SJSA1 (cell line): ENCODE results near the gene CST7. TPM values are rescaled to one million over a fixed set of nuclear protein-coding genes. Genes with fewer than 3 reads are reported as not detected.

Experiments used
- DNase-seq, 2 experiments: peaks; one replicate each; pipeline ENCODE4 v3.0.0-alpha.2; 2015 to 2020; ENCODE audit warnings: low spot score in 2 of 2, low read depth in 1 of 2
- H3K27ac ChIP-seq: fragments of 250-450 bp; sonication (Bioruptor Pico); 2 replicates; pipeline ENCODE4 v1.5.1; 2020; ENCODE audit warnings: mild to moderate bottlenecking, moderate library complexity
- H3K27me3 ChIP-seq: fragments of 250-450 bp; sonication (Bioruptor Pico); replicated peaks from 2 replicates; pipeline ENCODE4 v1.5.1; 2020; ENCODE audit warnings: mild to moderate bottlenecking, moderate library complexity
- H3K36me3 ChIP-seq: fragments of 250-450 bp; sonication (Bioruptor Pico); 2 replicates; pipeline ENCODE4 v1.5.1; 2020; ENCODE audit warnings: mild to moderate bottlenecking
- H3K4me1 ChIP-seq: fragments of 250-450 bp; sonication (Bioruptor Pico); replicated peaks from 2 replicates; pipeline ENCODE4 v1.6.1; 2021; ENCODE audit warnings: mild to moderate bottlenecking
- H3K4me3 ChIP-seq: fragments of 250-450 bp; sonication (Bioruptor Pico); 2 replicates; pipeline ENCODE4 v1.5.1; 2020; ENCODE audit warnings: mild to moderate bottlenecking
- H3K9me3 ChIP-seq: fragments of 250-450 bp; sonication (Bioruptor Pico); replicated peaks from 2 replicates; pipeline ENCODE4 v1.5.1; 2020; ENCODE audit warnings: mild to moderate bottlenecking
- total RNA-seq: library from RNA; depleted of rRNA; stranded (reverse); fragments of >200 nt; shearing (Covaris generic); gene quantifications from 2 replicates; pipeline ENCODE4 v1.2.3, GENCODE V29; 2014

Gene CST7
- total RNA-seq, 1 experiment from 2014 or later = not detected

DNA sequence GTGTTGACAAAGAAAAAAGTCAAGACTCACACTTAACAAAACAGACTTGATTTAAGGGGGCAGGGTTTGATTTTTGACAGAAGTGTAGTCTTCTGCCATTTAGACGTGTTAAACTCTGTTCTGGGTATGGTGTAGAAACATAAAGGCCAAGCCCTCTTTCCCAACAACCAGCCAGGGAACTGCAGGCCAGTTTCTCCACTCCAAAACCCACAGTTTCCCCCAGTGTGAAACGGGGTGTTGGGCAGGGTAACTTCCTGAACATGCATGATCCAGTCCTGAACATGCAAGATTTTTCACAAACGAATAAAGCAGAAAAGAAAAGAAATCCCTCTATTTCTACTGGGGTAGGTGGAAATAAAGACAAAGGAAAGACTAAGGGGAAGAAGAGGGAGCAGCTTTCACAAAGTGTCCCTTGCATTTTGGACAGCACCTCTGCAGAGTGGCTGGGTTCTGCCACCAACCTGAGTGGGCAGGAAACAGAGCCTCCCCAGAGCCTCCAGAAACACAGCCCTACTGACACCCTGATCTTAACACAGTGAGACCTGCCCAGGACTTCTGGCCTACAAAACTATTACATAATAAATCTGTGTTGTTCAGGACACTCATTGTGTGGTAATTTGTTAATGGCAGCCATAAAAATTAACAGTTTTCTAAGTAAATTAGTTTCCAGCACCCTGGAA is 36.0 kb downstream of the CST7 start:
- peaks cover 29% of the 10 kb centered on the region for H3K36me3 ChIP-seq
- no peak overlapping the region for H3K4me3 ChIP-seq
- no peaks in the 10 kb centered on the region for H3K27me3 ChIP-seq
- H3K27ac ChIP-seq = no peak overlapping the region
- peak in 1 of 2 experiments; percentile 8 for DNase-seq
- H3K9me3 ChIP-seq = no peaks in the 10 kb centered on the region
- H3K4me1 ChIP-seq = no peaks in the 10 kb centered on the region

DNA sequence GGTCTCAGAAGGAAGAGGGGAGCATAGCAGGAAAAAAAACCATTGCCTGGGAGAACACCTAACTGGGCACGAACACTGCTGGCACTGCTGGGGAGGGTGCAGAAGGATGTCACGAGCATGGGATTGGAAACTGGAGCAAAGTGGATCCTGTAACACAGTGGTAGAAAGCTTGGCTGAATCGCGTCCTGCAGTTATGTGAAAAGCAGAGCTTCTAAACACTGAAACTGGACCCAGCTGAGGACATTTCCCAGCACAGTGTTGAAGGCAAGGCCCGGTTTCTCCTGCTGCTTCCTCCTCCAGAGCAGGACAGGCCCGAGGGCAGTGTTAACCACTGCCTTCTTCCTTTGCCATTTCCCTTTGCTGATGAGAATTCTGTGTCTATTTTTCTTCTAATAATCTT is 36.7 kb downstream of the CST7 start:
- Histone ChIP-seq H3K9me3 (no peaks in the 10 kb centered on the region), H3K4me1 (peaks cover 2% of the 10 kb centered on the region; the same call in 1 of the 2 replicates), H3K27ac (no peak overlapping the region), H3K4me3 (no peak overlapping the region), H3K36me3 (peaks cover 22% of the 10 kb centered on the region), H3K27me3 (no peaks in the 10 kb centered on the region)
- DNase-seq = peak in 1 of 2 experiments; percentile 13

DNA sequence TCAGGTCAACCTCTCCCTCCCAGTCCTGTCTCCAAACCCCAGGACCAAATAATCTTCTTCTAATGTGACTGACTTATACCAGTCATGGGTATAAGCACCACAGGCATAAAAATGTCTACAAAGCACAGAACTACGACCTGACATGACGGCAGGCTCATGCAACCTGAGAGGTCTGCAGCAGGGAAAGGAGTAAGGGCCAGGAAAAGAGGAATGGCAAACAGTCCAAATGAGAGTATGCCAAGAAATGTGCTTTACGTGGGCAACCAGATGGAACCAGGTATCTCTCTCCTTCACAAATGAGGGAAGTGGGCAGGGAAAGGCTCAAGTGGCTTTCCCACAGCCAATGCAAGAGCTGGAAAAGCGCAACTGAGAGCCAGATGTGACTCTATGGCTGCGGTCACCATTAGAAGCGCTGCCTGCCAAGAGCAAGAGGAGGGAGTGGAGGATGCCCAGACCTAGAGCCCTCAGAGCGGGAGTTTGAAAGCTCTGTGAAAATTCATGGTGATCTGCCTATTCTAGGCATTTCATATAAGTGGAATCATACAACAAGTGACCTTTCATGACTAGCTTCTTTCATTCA is 37.5 kb downstream of the CST7 start:
- no peak overlapping the region for H3K27ac ChIP-seq
- DNase-seq = peak in 1 of 2 experiments; percentile 15
- H3K4me1 ChIP-seq = peaks cover 9% of the 10 kb centered on the region
- no peak overlapping the region for H3K4me3 ChIP-seq
- no peaks in the 10 kb centered on the region for H3K27me3 ChIP-seq
- peaks cover 15% of the 10 kb centered on the region for H3K36me3 ChIP-seq
- no peaks in the 10 kb centered on the region for H3K9me3 ChIP-seq

DNA sequence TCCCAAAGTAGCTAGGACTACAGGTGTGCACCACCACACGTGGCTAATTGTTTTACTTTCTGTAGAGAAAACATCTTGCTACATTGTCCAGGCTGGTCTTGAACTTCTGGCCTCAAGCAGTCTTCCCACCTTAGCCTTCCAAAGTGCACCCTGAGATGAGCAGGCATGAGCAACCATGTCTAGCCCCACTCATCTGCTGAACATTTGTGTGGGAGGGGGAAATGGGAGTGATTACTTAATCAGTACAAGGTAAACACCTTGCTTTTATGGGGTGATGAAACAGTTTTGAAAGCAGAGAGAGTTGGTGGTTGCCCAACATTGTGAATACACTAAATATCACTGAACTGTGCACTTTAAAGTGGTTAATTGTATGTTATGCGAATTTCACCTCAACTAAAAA is 38.2 kb downstream of the CST7 start:
- no peaks in the 10 kb centered on the region for H3K27me3 ChIP-seq
- no peak overlapping the region for H3K4me3 ChIP-seq
- peaks cover 11% of the 10 kb centered on the region for H3K36me3 ChIP-seq
- peaks cover 12% of the 10 kb centered on the region for H3K4me1 ChIP-seq
- peak in 1 of 2 experiments; percentile 10 for DNase-seq
- no peaks in the 10 kb centered on the region for H3K9me3 ChIP-seq
- no peak overlapping the region for H3K27ac ChIP-seq

DNA sequence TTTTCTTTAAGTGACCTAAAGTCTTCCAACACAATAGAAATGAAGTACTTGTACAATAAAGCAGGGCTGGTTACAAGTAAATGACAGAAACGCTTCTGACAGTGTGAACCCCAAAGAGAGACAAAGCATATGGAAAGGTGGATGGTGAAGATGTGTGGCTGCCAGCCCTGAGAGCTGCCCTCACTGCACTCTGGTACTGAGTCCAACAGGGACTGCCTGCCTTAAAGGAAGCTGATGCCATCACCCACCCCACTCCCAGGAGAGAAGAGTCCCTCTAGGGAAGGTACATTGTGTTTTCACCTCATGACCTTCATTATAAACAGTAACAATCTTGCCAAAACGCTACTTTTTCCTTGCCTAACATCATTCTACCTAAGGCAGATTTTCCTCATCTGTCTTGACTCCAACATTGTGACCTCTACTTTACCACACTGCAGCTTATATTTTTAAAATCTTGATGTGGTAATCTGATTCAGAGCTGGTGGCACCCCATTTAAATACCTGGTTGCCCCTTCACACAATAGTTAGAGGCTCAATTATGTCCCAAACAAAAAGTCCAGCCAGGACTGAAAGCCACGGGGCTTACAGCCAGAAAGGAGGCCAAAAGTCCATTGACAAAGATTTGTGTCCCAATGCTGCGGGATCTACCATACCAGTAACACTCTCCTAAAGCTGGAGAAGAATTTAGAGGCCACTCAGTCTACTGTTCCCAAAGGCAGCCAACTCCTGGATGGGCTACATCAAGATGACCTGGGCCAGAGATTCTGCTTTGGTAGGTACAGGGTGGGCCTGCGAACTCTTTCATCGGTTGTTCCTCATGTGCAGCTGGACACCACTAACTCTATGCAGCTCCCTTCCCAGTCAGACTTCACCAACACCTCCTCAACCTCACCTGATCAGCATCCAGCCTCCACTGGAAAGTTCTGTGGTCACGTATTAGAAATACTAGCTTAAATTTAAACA is 39.1 kb downstream of the CST7 start:
- Histone ChIP-seq H3K36me3 (peaks cover 8% of the 10 kb centered on the region), H3K27me3 (no peaks in the 10 kb centered on the region)

DNA sequence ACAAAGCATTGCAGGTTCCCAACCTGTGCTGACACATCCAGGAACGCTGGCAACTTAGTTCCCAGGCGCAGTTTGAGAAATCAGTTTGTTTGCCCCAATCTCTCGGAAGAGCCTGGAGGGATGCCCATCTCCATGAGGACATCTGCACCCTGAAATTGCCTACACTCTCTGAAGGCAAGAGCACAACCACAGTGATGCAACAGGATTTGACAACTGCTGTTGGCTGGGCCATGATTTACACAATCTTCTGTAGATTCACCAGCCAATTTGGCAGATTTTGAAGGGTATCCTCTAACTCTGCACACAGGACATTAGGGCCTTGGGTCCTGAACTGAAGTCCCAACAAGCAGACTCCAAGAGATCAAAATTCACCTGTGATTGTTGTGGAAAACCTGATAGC is 40.1 kb downstream of the CST7 start:
- H3K4me3 ChIP-seq = no peak overlapping the region
- no peaks in the 10 kb centered on the region; the same call in none of the 2 replicates for H3K36me3 ChIP-seq
- H3K4me1 ChIP-seq = peaks cover 23% of the 10 kb centered on the region
- peak in 1 of 2 experiments; percentile 20 for DNase-seq
- no peak overlapping the region for H3K27ac ChIP-seq
- no peaks in the 10 kb centered on the region for H3K9me3 ChIP-seq
- no peaks in the 10 kb centered on the region for H3K27me3 ChIP-seq

More for the DNA sequence above, 39.1 kb downstream of the CST7 start:
- H3K4me3 ChIP-seq = no peak overlapping the region
- DNase-seq = peak in 1 of 2 experiments; percentile 31
- H3K27ac ChIP-seq = no peak overlapping the region
- peaks cover 16% of the 10 kb centered on the region for H3K4me1 ChIP-seq
- no peaks in the 10 kb centered on the region for H3K9me3 ChIP-seq

DNA sequence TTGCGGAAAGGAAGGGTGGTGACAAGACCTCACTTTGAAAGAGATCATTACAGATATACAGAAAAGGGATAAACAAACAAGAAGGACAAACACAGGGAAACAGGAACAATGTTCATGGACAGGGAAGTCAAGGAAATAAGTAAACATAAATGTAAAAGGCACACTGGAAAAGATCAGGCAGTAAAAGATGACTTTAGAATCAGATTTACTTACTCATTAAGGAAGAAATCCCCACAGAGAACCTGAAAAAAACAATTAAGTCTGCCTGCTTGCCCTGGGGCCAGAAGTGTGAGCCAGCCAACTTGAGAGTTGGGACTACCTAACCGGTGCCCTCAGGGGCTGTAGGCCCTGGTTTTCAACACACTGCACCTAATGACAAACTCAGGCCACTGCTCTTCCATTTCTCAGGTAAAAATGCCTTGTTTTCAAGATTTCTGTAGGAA is 41.8 kb downstream of the CST7 start:
- peak in 1 of 2 experiments; percentile 9 for DNase-seq
- H3K9me3 ChIP-seq = no peaks in the 10 kb centered on the region
- H3K27ac ChIP-seq = no peak overlapping the region
- H3K4me1 ChIP-seq = peaks cover 31% of the 10 kb centered on the region
- H3K36me3 ChIP-seq = no peaks in the 10 kb centered on the region; the same call in 1 of the 2 replicates
- no peaks in the 10 kb centered on the region for H3K27me3 ChIP-seq
- H3K4me3 ChIP-seq = no peak overlapping the region

DNA sequence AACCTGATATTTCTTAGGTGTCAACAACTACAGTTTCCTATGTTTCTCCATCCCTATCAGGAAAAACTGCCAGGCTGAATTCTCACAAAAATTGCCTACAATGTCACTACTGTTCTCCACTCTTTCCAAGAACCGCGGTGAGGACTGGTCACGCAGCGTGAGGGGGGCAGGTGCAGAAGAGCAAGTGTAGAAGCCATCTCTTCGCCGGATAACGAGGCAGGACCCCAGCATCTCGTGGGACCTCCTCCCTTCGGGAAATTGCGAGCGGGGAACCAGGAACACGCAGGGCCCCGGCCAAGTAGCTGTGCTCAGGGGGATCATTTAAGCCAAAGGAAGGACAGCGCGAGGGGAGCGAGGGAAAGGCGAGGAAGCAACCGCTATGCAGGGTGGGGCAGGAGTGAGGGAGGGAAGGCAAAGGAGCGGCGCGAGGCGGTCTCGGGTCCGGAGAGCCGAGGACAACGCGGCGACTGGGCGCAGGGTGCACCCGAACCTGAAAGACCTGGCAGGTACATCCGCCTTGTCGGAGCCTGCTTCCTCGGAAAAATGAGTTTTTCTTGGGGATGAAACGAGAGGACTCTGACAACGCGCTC is 42.9 kb downstream of the CST7 start:
- peak overlapping the region; percentile 84 for H3K27ac ChIP-seq
- H3K27me3 ChIP-seq = no peaks in the 10 kb centered on the region
- H3K4me3 ChIP-seq = peak overlapping the region; percentile 77
- peaks cover 31% of the 10 kb centered on the region for H3K4me1 ChIP-seq
- H3K36me3 ChIP-seq = no peaks in the 10 kb centered on the region; the same call in 1 of the 2 replicates
- no peaks in the 10 kb centered on the region for H3K9me3 ChIP-seq
- peak in 1 of 2 experiments; percentile 45 for DNase-seq

DNA sequence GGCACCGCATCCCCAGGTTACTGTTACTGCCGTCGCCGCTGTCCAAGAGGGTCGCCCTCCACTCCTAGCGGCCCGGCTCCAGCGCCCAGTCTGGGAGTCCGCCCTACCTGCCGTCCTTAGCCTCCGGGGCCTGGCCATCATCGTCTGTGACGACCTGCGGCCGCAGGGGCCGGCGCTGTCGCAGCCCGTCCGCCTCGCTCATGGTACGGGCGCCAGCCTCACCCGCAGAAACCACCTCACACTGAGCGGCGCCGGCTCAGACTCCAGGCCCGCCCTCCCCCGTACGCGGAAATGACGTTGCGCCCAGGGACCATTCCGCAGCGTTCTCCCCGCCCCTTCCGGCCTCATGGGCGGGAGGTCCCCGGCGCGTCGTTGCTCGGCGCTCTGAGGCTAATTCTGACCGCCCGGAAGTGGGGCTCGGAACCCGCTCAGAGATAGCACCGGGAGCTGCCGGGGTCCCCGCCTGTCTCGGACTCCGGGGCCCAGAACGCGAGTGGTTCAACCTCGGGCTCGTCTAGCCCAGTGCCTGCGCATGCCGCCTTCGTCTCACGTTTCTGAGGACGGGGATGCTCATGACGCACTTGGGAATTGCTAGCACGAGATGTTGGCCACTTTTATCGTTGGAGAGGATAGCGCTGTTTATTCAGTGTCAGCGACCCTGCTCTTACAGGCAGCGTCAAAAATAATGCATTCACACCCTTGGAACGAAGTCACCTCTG is 43.6 kb downstream of the CST7 start, which contains the start of gene APMAP:
Gene APMAP, minus strand, starts transcription at position 265 of the 719 bp plus-strand sequence. Its CDS starts 63 bp downstream, at position 202.
- peak within 1 kb of the TSS; percentile 84 for H3K27ac ChIP-seq
- H3K4me1 ChIP-seq = peaks cover 31% of the 10 kb centered on the region
- H3K4me3 ChIP-seq = peak within 1 kb of the TSS; percentile 77
- H3K27me3 ChIP-seq = no peaks in the 10 kb centered on the region
- H3K9me3 ChIP-seq = no peaks in the 10 kb centered on the region
- DNase-seq = peak; percentile 94 to 96
- no peaks in the 10 kb centered on the region; the same call in 1 of the 2 replicates for H3K36me3 ChIP-seq

DNA sequence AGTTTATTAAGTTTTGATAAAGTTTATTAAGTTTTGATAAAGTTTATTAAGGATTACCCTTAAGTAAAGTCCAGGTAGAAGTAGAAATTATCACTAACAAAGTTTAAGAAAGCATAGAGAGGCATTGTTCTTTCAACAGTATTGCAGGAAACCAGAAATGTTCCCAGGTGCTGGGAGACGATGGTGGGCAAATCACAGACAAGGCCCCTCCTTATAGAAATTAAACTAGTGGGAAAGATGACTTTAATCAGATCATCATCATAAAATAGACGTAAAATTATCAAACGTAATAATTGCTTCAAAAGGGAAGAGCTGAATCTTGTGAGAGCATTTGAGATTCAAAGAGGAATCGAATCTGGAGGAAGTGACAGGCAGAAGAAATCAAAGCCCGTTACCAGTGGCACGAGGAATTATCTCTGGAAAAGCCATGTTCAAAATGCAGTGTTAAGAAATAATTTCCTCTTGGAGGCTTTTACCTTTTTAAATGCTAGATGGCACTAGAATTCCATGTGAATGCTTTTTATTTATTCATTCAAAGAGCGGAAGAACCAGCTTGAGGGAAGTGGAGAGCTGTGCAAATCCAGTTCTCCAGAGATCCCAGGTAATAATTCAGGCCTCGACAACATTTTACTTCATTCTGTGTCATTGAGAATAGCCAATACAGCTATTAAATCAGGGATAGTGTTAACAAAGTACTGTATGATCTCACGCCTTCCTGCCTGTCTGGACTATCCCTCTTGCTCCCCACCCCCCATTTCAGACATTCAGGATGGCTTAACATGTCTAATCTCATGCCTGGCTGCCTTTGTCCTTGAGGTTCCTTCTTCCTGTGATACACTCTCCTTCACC is 44.5 kb downstream of the CST7 start:
- peak overlapping the region; percentile 77 for H3K4me3 ChIP-seq
- no peaks in the 10 kb centered on the region for H3K9me3 ChIP-seq
- peak; percentile 21 to 55 for DNase-seq
- no peaks in the 10 kb centered on the region; the same call in 1 of the 2 replicates for H3K36me3 ChIP-seq
- peak overlapping the region; percentile 84 for H3K27ac ChIP-seq
- no peaks in the 10 kb centered on the region for H3K27me3 ChIP-seq
- peaks cover 31% of the 10 kb centered on the region for H3K4me1 ChIP-seq

DNA sequence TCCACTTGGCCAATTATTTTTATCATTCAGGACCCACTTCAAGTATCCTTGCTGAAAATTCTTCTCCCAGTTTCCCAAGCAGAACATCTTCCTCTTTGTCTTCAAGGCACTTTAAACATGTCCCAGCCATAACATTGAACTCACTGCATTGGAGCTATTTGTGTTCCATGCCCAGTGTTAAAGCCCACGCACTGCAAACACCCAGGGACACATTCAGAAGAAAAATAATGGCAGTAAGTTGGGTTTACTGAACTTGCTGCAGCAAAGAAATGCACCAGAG is 45.1 kb downstream of the CST7 start:
- Histone ChIP-seq H3K4me3 (no peak overlapping the region), H3K36me3 (no peaks in the 10 kb centered on the region; the same call in 1 of the 2 replicates), H3K4me1 (peaks cover 31% of the 10 kb centered on the region), H3K27me3 (no peaks in the 10 kb centered on the region), H3K9me3 (no peaks in the 10 kb centered on the region), H3K27ac (no peak overlapping the region)
- no peak for DNase-seq
